Measurements from ENCODE around the gene CEP19. TPM values are rescaled to one million over a fixed set of nuclear protein-coding genes. Genes with fewer than 3 reads are reported as not detected.

CEP19 gene
- total RNA-seq, 1 donor from 2014 or later, result 2.1 TPM

DNA sequence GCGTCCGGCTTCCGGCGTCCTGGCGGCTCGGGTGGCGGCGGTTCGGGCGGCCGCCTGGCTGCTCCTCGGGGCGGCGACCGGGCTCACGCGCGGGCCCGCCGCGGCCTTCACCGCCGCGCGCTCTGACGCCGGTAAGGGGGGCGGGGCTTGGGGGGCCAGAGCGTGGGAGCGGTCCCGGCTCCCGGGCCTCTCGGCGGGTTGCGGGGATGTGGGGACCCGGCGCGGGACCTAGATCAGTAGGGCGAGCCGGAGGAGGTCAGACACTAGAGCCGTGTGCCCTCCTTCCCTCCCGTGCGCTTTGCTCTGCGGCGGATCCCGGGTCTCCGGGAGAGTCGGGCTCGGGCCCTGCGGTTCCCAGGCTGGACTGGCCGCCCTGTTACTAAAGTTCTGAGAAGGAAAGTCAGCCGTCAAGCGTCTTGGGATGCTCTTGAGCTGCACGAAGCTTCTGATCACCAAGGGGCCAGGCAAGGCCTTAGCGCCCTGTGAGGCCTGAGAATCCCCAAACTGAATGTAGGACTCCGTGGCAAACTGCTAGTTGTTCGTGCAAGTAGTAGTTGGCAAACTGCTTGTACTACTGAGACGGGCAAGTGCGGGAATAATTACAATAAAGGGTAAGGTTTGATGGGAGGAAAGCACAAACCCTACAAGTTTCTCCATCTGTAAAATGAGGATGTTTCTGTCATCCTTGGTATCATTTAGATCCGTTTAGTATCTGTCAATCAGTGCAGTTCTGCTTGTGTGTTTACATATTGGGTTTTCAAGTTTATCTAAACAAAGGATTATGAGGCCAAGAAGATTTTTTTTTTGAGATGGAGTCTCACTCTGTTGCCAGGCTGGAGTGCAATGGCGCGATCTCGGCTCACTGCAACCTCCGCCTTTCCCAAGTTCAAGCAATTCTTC lies 714 bp upstream of the CEP19 start:
- Mint-ChIP-seq H3K36me3 (peaks cover 3% of the 10 kb centered on the region), H3K9me3 (no peaks in the 10 kb centered on the region), H3K4me3 (peak overlapping the region; percentile 80), H3K27ac (peak overlapping the region; percentile 91), H3K27me3 (ENCODE audit: low read depth) (no peaks in the 10 kb centered on the region), H3K4me1 (peaks cover 15% of the 10 kb centered on the region)
- DNase-seq (ENCODE audit: low spot score in 2 of 2, unreplicated experiment in 2 of 2), result no peak
- TF ChIP-seq, protein P1, sequence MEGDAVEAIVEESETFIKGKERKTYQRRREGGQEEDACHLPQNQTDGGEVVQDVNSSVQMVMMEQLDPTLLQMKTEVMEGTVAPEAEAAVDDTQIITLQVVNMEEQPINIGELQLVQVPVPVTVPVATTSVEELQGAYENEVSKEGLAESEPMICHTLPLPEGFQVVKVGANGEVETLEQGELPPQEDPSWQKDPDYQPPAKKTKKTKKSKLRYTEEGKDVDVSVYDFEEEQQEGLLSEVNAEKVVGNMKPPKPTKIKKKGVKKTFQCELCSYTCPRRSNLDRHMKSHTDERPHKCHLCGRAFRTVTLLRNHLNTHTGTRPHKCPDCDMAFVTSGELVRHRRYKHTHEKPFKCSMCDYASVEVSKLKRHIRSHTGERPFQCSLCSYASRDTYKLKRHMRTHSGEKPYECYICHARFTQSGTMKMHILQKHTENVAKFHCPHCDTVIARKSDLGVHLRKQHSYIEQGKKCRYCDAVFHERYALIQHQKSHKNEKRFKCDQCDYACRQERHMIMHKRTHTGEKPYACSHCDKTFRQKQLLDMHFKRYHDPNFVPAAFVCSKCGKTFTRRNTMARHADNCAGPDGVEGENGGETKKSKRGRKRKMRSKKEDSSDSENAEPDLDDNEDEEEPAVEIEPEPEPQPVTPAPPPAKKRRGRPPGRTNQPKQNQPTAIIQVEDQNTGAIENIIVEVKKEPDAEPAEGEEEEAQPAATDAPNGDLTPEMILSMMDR (IDR thresholded peaks at IDR 0.05; ENCODE audit: unreplicated experiment), result no peak

DNA sequence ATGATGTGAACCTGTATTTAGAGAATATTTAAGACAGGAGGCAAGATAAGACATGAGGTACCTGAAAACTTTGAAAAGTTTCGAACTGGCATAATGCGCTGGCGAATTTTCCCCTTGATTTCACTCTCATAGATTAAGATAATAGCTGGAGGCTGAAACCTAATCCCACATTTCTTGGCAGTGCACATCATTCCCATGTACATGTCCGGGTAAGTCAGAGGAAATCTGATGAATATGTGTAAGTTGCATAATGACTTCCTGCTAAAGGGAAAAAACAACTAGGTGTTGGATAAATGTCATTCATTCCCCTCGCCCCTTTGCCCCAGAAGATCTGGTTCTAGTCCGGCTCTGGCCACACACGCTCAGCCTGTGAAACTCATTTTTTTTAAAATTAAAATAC lies 3.6 kb downstream of the CEP19 start:
- H3K9me3 Mint-ChIP-seq, result no peaks in the 10 kb centered on the region
- TF ChIP-seq, protein P1 (IDR thresholded peaks at IDR 0.05; ENCODE audit: unreplicated experiment), result no peak
- no peak overlapping the region for H3K4me3 Mint-ChIP-seq
- peaks cover 14% of the 10 kb centered on the region for H3K4me1 Mint-ChIP-seq
- DNase-seq (ENCODE audit: low spot score in 2 of 2, unreplicated experiment in 2 of 2), result no peak
- H3K36me3 Mint-ChIP-seq, result no peaks in the 10 kb centered on the region
- no peaks in the 10 kb centered on the region for H3K27me3 Mint-ChIP-seq (ENCODE audit: low read depth)
- H3K27ac Mint-ChIP-seq, result no peak overlapping the region

DNA sequence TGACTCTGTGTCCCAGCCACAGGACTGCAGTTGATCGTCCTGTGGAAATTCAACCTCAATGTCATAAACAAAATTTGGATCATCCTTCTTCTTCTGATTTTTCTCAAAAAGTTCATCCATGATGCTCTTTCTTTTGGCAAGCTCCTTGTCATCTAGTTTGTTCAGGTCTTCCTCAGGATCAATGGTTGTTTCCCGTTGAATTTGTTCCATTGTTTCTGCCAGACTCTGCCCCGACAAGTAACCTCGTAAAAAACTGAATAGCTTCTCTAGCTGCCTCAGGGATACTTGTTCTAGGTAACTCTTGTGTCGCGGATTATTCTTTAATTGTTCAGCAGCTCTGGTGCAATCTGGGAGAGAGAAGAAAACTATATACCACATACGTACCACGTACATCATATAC lies 4.5 kb downstream of the CEP19 start:
- Mint-ChIP-seq H3K27me3 (ENCODE audit: low read depth) (peaks cover 1% of the 10 kb centered on the region), H3K36me3 (no peaks in the 10 kb centered on the region), H3K9me3 (no peaks in the 10 kb centered on the region), H3K27ac (no peak overlapping the region), H3K4me3 (no peak overlapping the region), H3K4me1 (peaks cover 7% of the 10 kb centered on the region)
- TF ChIP-seq, protein P1 (IDR thresholded peaks at IDR 0.05; ENCODE audit: unreplicated experiment), result no peak
- no peak for DNase-seq (ENCODE audit: low spot score in 2 of 2, unreplicated experiment in 2 of 2)

DNA sequence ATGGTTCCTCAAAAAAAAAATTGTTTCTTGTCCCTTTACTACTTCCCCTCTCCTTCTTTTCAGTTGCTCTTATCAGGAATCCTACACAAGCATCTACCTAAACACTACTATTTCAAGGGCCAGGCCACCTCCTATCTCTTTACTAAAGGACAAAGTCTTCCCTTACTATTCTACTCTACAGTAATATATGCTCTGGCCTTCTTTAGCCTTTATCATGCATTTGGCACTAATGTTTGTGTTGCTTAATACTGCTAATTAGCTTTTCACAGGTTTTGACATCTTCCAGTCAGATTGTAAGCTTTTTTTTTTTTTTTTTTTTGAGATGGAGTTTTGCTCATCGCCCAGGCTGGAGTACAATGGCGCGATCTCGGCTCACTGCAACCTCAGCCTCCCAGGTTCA lies 5.3 kb downstream of the CEP19 start:
- Mint-ChIP-seq H3K27me3 (ENCODE audit: low read depth) (peaks cover 4% of the 10 kb centered on the region), H3K4me1 (peaks cover 6% of the 10 kb centered on the region), H3K4me3 (no peak overlapping the region), H3K27ac (no peak overlapping the region), H3K36me3 (no peaks in the 10 kb centered on the region), H3K9me3 (no peaks in the 10 kb centered on the region)
- TF ChIP-seq, protein P1 (IDR thresholded peaks at IDR 0.05; ENCODE audit: unreplicated experiment), result no peak
- DNase-seq (ENCODE audit: low spot score in 2 of 2, unreplicated experiment in 2 of 2), result no peak

DNA sequence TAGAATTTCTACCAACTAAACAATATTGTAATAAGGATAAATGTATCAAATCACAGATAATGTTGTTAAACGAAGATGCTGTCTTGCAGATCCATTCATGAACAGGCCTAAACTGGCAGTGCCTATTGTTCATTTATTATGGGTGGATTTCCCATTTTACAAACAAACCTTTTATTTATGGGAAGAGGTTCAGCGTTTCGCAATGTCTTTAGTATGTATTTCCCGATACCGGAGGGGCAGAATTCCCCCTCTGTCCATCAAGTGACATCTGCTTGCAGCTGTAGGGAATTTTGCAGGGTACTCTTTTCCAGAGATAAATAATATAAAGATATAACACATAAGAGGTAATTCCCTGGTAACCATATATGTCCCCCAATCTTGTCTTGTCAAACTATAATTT lies 5.7 kb downstream of the CEP19 start:
- Mint-ChIP-seq H3K27ac (no peak overlapping the region), H3K9me3 (no peaks in the 10 kb centered on the region), H3K27me3 (ENCODE audit: low read depth) (peaks cover 4% of the 10 kb centered on the region), H3K36me3 (no peaks in the 10 kb centered on the region), H3K4me1 (peaks cover 2% of the 10 kb centered on the region), H3K4me3 (no peak overlapping the region)
- no peak for DNase-seq (ENCODE audit: low spot score in 2 of 2, unreplicated experiment in 2 of 2)
- TF ChIP-seq, protein P1 (IDR thresholded peaks at IDR 0.05; ENCODE audit: unreplicated experiment), result no peak
